ENCODE results near the gene FRMD4A.

DNA sequence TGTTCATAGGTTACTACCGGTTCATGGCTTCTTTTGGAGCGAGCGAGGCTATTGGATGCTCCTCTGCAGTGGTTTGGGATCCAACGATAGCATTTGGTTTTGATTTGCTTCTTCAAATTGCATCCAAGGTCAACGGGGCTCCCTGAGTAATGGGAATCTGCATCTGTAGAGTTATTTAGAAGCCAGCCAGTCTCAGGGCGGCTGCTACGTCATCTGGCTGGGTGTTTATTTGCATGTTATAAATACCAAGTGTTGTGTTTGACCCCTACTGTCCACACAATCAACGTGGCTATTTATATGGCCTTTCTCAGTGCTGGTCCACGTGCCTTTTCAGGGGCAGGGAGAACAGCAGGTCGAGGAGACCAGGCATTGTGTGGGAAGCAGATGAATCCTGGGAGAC is 606.2 kb downstream of the FRMD4A start:
- TF ChIP-seq, protein P1, sequence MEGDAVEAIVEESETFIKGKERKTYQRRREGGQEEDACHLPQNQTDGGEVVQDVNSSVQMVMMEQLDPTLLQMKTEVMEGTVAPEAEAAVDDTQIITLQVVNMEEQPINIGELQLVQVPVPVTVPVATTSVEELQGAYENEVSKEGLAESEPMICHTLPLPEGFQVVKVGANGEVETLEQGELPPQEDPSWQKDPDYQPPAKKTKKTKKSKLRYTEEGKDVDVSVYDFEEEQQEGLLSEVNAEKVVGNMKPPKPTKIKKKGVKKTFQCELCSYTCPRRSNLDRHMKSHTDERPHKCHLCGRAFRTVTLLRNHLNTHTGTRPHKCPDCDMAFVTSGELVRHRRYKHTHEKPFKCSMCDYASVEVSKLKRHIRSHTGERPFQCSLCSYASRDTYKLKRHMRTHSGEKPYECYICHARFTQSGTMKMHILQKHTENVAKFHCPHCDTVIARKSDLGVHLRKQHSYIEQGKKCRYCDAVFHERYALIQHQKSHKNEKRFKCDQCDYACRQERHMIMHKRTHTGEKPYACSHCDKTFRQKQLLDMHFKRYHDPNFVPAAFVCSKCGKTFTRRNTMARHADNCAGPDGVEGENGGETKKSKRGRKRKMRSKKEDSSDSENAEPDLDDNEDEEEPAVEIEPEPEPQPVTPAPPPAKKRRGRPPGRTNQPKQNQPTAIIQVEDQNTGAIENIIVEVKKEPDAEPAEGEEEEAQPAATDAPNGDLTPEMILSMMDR (IDR thresholded peaks at IDR 0.05 in 4 of 5, conservative IDR thresholded peaks at IDR 0.05 in 1 of 5): no peak
- TF ChIP-seq POLR2A (IDR thresholded peaks at IDR 0.05): no peak
